BE2C (cell line): Measurements from ENCODE around the gene PTPRM.

ENCODE experiments used
- DNase-seq: peaks from one replicate; pipeline ENCODE4 v3.0.0-alpha.2; 2020
- H3K27me3 ChIP-seq: fragments of 250-450 bp; sonication (Bioruptor Pico); 2 replicates; pipeline ENCODE4 v1.5.1; 2020; ENCODE audit warnings: mild to moderate bottlenecking
- H3K36me3 ChIP-seq: fragments of 250-450 bp; sonication (Bioruptor Pico); 2 replicates; pipeline ENCODE4 v1.5.1; 2020; ENCODE audit warnings: mild to moderate bottlenecking
- H3K4me1 ChIP-seq: fragments of 250-450 bp; sonication (Bioruptor Pico); 2 replicates; pipeline ENCODE4 v1.5.1; 2020
- H3K4me3 ChIP-seq: 2 replicates; pipeline ENCODE4 v1.5.1; 2011; ENCODE audit warnings: low read depth, low read length
- H3K9me3 ChIP-seq: fragments of 250-450 bp; sonication (Bioruptor Pico); 2 replicates; pipeline ENCODE4 v1.5.1; 2020
- CTCF ChIP-seq: IDR thresholded peaks from 2 replicates; pipeline ENCODE4 v1.5.1; 2012; ENCODE audit warnings: mild to moderate bottlenecking, low read depth, low read length

Gene PTPRM

GRCh38 chr18:7803956-7804469, 236.9 kb downstream of the PTPRM start:
- Histone ChIP-seq H3K36me3 (no peaks in the 10 kb centered on the region), H3K9me3 (no peaks in the 10 kb centered on the region), H3K4me3 (no peak overlapping the region), H3K4me1 (no peaks in the 10 kb centered on the region), H3K27me3 (no peaks in the 10 kb centered on the region)
- DNase-seq, result no peak
- TF ChIP-seq CTCF, result no peak

- Histone ChIP-seq H3K4me1 (no peaks in the 10 kb centered on the region), H3K4me3 (no peak overlapping the region), H3K36me3 (no peaks in the 10 kb centered on the region), H3K27me3 (no peaks in the 10 kb centered on the region), H3K9me3 (no peaks in the 10 kb centered on the region)
- no peak for TF ChIP-seq CTCF
- no peak for DNase-seq
Observed at GRCh38 chr18:7805096-7805495, 238.0 kb downstream of the PTPRM start.

GRCh38 chr18:7805880-7806279, 238.8 kb downstream of the PTPRM start:
- H3K4me1 ChIP-seq, result no peaks in the 10 kb centered on the region
- H3K9me3 ChIP-seq, result no peaks in the 10 kb centered on the region
- no peaks in the 10 kb centered on the region for H3K36me3 ChIP-seq
- H3K27me3 ChIP-seq, result no peaks in the 10 kb centered on the region
- no peak overlapping the region for H3K4me3 ChIP-seq
- TF ChIP-seq CTCF, result no peak
- no peak for DNase-seq

- H3K4me3 ChIP-seq, result no peak overlapping the region
- DNase-seq, result no peak
- no peaks in the 10 kb centered on the region for H3K27me3 ChIP-seq
- no peak for TF ChIP-seq CTCF
- no peaks in the 10 kb centered on the region for H3K4me1 ChIP-seq
- no peaks in the 10 kb centered on the region for H3K36me3 ChIP-seq
- H3K9me3 ChIP-seq, result no peaks in the 10 kb centered on the region
Observed at GRCh38 chr18:7807936-7808453, 240.9 kb downstream of the PTPRM start.

GRCh38 chr18:7808992-7809391, 241.9 kb downstream of the PTPRM start:
- no peak overlapping the region for H3K4me3 ChIP-seq
- no peaks in the 10 kb centered on the region for H3K36me3 ChIP-seq
- H3K9me3 ChIP-seq, result no peaks in the 10 kb centered on the region
- TF ChIP-seq CTCF, result peak; percentile 18
- no peaks in the 10 kb centered on the region for H3K27me3 ChIP-seq
- no peaks in the 10 kb centered on the region for H3K4me1 ChIP-seq
- no peak for DNase-seq

GRCh38 chr18:7809455-7809854, 242.3 kb downstream of the PTPRM start:
- no peak for DNase-seq
- no peaks in the 10 kb centered on the region for H3K36me3 ChIP-seq
- H3K9me3 ChIP-seq, result no peaks in the 10 kb centered on the region
- no peak for TF ChIP-seq CTCF
- no peak overlapping the region for H3K4me3 ChIP-seq
- H3K27me3 ChIP-seq, result no peaks in the 10 kb centered on the region
- H3K4me1 ChIP-seq, result no peaks in the 10 kb centered on the region
